ENCODE measurements around the gene PIH1D1. TPM values are rescaled to one million over a fixed set of nuclear protein-coding genes. Genes with fewer than 3 reads are reported as not detected.

PIH1D1 gene
- total RNA-seq, 4 donors from 2014 or later, result 52.7 to 87.4 (median 75.7) TPM

GRCh38 chr19:49492573-49493405 lies 41.2 kb upstream of the PIH1D1 start:
- no peak for ATAC-seq (ENCODE audit: low FRiP score)
- DNase-seq (ENCODE audit: low spot score), result no peak
- no peak for TF ChIP-seq CTCF (IDR thresholded peaks at IDR 0.05)

GRCh38 chr19:49491804-49492572 lies 40.4 kb upstream of the PIH1D1 start:
- no peak for TF ChIP-seq CTCF (IDR thresholded peaks at IDR 0.05)
- no peak for ATAC-seq (ENCODE audit: low FRiP score)

DNA sequence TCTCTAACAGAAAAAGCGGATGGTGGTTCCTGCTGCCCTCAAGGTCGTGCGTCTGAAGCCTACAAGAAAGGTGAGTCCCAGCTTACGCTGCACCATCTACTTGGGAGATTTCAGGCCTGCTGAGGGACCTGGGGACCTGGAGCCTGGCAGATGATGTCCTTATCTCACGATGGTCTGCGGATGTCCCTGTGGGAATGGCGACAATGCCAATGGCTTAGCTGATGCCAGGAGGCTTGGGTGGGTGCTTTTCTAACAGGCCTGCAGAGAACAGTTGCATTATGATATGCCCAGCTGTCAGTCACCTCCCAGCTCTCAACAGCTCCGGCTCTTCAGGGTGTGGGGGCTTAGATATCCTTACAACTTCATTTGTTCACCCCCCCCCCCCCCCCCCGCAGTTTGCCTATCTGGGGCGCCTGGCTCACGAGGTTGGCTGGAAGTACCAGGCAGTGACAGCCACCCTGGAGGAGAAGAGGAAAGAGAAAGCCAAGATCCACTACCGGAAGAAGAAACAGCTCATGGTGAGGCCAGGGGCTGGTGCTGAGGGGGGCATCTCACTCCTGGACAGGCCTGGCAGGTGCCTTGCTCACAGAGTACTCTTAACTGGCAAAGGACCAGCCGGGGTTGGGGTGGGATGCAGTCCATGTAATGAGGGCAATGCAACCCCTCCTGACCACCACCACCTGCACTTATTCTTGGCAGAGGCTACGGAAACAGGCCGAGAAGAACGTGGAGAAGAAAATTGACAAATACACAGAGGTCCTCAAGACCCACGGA lies 39.6 kb upstream of the PIH1D1 start:
- ATAC-seq (ENCODE audit: low FRiP score), result no peak
- DNase-seq (ENCODE audit: low spot score), result no peak
- no peak for TF ChIP-seq CTCF (IDR thresholded peaks at IDR 0.05)

More at GRCh38 chr19:49491804-49492572, 40.4 kb upstream of the PIH1D1 start:
- DNase-seq (ENCODE audit: low spot score), result no peak

DNA sequence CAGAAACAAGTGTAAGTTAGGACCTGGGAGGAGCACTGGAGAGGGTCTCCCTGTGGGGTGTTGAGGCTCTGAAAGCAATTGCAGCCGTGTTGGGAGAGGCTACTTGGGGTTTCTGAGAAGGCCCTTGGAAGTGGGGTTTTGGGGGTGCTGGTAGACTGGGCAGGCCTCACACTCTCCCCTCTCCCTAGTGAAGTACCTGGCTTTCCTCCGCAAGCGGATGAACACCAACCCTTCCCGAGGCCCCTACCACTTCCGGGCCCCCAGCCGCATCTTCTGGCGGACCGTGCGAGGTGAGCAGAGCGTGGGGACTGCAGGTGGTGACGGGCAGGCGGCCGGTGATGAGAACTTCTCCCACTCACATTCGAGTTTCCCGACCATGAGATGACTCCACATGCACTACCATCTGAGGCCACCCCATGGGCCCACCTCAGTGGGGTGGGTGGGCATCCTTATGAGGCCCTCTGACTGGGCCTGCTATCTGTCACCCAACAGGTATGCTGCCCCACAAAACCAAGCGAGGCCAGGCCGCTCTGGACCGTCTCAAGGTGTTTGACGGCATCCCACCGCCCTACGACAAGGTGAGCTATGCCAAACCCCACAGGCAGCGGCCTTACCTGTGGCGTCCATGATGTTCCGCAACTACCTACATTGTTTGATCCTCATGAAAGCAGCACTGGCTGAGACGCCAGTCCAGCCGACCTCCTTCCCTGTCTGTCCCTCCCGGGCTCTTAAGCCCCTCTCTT lies 38.8 kb upstream of the PIH1D1 start:
- no peak for DNase-seq (ENCODE audit: low spot score)
- no peak for ATAC-seq (ENCODE audit: low FRiP score)

GRCh38 chr19:49489601-49490167 lies 38.1 kb upstream of the PIH1D1 start:
- DNase-seq (ENCODE audit: low spot score) (no peak), ATAC-seq (ENCODE audit: low FRiP score) (no peak)
- TF ChIP-seq CTCF (IDR thresholded peaks at IDR 0.05), result no peak

More for the DNA sequence above, 38.8 kb upstream of the PIH1D1 start:
- TF ChIP-seq CTCF (IDR thresholded peaks at IDR 0.05), result no peak
